Inflammatory macrophage (primary cell): Measurements from ENCODE around the gene GSTM3.
A peak's percentile ranks its signal among the peaks of the same experiment; 100 is the strongest.

ENCODE experiments used
- DNase-seq, 2 donors: peaks; one replicate each; pipeline ENCODE4 v3.0.0-alpha.2; 2020 to 2022
- total RNA-seq, 18 experiments: gene quantifications; one replicate each; lab custom pipeline; 2026; ENCODE audit warnings: mixed read lengths in 6 of 18, inconsistent platforms in 2 of 18; lab: John Stamatoyannopoulos, UW

The GSTM3 gene
- total RNA-seq: 4.3 to 22.5 (median 9.5) reads per million in 18 experiments

- no peak for DNase-seq
These were observed at the start of gene GSTM3 for GRCh38 chr1:109740615-109741373. Gene GSTM3, minus strand, starts transcription at chr1:109741038. Its CDS starts 751 bp downstream, at chr1:109740287.

- DNase-seq: no peak
These were observed 49.5 kb upstream of the GSTM3 start for GRCh38 chr1:109790329-109790728.

- DNase-seq: no peak
These were observed 48.8 kb upstream of the GSTM3 start for GRCh38 chr1:109789551-109790180.

GRCh38 chr1:109788695-109789521 is 48.1 kb upstream of the GSTM3 start:
- peak; percentile 41 to 48 for DNase-seq

GRCh38 chr1:109787845-109788601 is 47.2 kb upstream of the GSTM3 start:
- no peak for DNase-seq

- DNase-seq: no peak
These were observed 46.5 kb upstream of the GSTM3 start for GRCh38 chr1:109787211-109787844.

GRCh38 chr1:109786531-109787021 is 45.7 kb upstream of the GSTM3 start:
- DNase-seq: peak; percentile 36 to 43

GRCh38 chr1:109786112-109786480 is 45.3 kb upstream of the GSTM3 start:
- peak; percentile 51 to 74 for DNase-seq

GRCh38 chr1:109785446-109786111 is 44.7 kb upstream of the GSTM3 start:
- no peak for DNase-seq

GRCh38 chr1:109784551-109785252 is 43.9 kb upstream of the GSTM3 start:
- DNase-seq: no peak

GRCh38 chr1:109783436-109783835 is 42.6 kb upstream of the GSTM3 start:
- DNase-seq: no peak

GRCh38 chr1:109782927-109783326 is 42.1 kb upstream of the GSTM3 start:
- no peak for DNase-seq

- DNase-seq: no peak
These were observed 41.7 kb upstream of the GSTM3 start for GRCh38 chr1:109782514-109782913.

- no peak for DNase-seq
These were observed 41.0 kb upstream of the GSTM3 start for GRCh38 chr1:109781806-109782205.

- no peak for DNase-seq
These were observed 40.1 kb upstream of the GSTM3 start for GRCh38 chr1:109780982-109781381.

GRCh38 chr1:109777980-109778625 is 37.3 kb upstream of the GSTM3 start:
- no peak for DNase-seq

GRCh38 chr1:109777436-109777835 is 36.6 kb upstream of the GSTM3 start:
- DNase-seq: no peak

- DNase-seq: peak; percentile 84
These were observed 36.1 kb upstream of the GSTM3 start for GRCh38 chr1:109776911-109777310.

- no peak for DNase-seq
These were observed 35.5 kb upstream of the GSTM3 start for GRCh38 chr1:109776206-109776835.

GRCh38 chr1:109775398-109775797 is 34.6 kb upstream of the GSTM3 start:
- DNase-seq: no peak
